ENCODE measurements around the gene PARVB. TPM values are rescaled to one million over a fixed set of nuclear protein-coding genes. Genes with fewer than 3 reads are reported as not detected.

PARVB gene
- total RNA-seq, 1 donor = 23.3 TPM

- Histone ChIP-seq H3K9me3 (ENCODE audit: low read depth, low read length) (peaks cover 13% of the 10 kb centered on the region), H3K4me1 (ENCODE audit: insufficient read depth, low read length) (peaks cover 3% of the 10 kb centered on the region), H3K27me3 (ENCODE audit: insufficient read depth, low read length) (no peaks in the 10 kb centered on the region), H3K4me3 (ENCODE audit: low read length) (no peak overlapping the region)
Measured at GRCh38 chr22:44128958-44129618, 105.0 kb downstream of the PARVB start.

GRCh38 chr22:44129619-44129976 is 105.5 kb downstream of the PARVB start:
- Histone ChIP-seq H3K4me3 (ENCODE audit: low read length) (no peak overlapping the region), H3K4me1 (ENCODE audit: insufficient read depth, low read length) (peaks cover 3% of the 10 kb centered on the region), H3K27me3 (ENCODE audit: insufficient read depth, low read length) (no peaks in the 10 kb centered on the region), H3K9me3 (ENCODE audit: low read depth, low read length) (peaks cover 13% of the 10 kb centered on the region)

- no peaks in the 10 kb centered on the region for H3K27me3 ChIP-seq (ENCODE audit: insufficient read depth, low read length)
- no peak overlapping the region for H3K4me3 ChIP-seq (ENCODE audit: low read length)
- peaks cover 13% of the 10 kb centered on the region for H3K9me3 ChIP-seq (ENCODE audit: low read depth, low read length)
- H3K4me1 ChIP-seq (ENCODE audit: insufficient read depth, low read length) = peaks cover 3% of the 10 kb centered on the region
Measured at GRCh38 chr22:44130076-44130711, 106.1 kb downstream of the PARVB start.

GRCh38 chr22:44131412-44131811 is 107.3 kb downstream of the PARVB start:
- H3K9me3 ChIP-seq (ENCODE audit: low read depth, low read length) = peaks cover 9% of the 10 kb centered on the region

GRCh38 chr22:44131989-44132685 is 108.0 kb downstream of the PARVB start:
- H3K9me3 ChIP-seq (ENCODE audit: low read depth, low read length) = peaks cover 2% of the 10 kb centered on the region
- H3K4me3 ChIP-seq (ENCODE audit: low read length) = no peak overlapping the region
- H3K27me3 ChIP-seq (ENCODE audit: insufficient read depth, low read length) = no peaks in the 10 kb centered on the region
- H3K4me1 ChIP-seq (ENCODE audit: insufficient read depth, low read length) = peaks cover 3% of the 10 kb centered on the region

More at GRCh38 chr22:44131412-44131811, 107.3 kb downstream of the PARVB start:
- H3K4me1 ChIP-seq (ENCODE audit: insufficient read depth, low read length) = peaks cover 3% of the 10 kb centered on the region
- H3K27me3 ChIP-seq (ENCODE audit: insufficient read depth, low read length) = no peaks in the 10 kb centered on the region
- H3K4me3 ChIP-seq (ENCODE audit: low read length) = no peak overlapping the region

- no peaks in the 10 kb centered on the region for H3K27me3 ChIP-seq (ENCODE audit: insufficient read depth, low read length)
- no peaks in the 10 kb centered on the region for H3K4me1 ChIP-seq (ENCODE audit: insufficient read depth, low read length)
- no peak overlapping the region for H3K4me3 ChIP-seq (ENCODE audit: low read length)
- H3K9me3 ChIP-seq (ENCODE audit: low read depth, low read length) = no peaks in the 10 kb centered on the region
Measured at GRCh38 chr22:44132724-44133123, 108.6 kb downstream of the PARVB start.

GRCh38 chr22:44133161-44133560 is 109.1 kb downstream of the PARVB start:
- Histone ChIP-seq H3K9me3 (ENCODE audit: low read depth, low read length) (no peaks in the 10 kb centered on the region), H3K4me3 (ENCODE audit: low read length) (no peak overlapping the region), H3K4me1 (ENCODE audit: insufficient read depth, low read length) (no peaks in the 10 kb centered on the region), H3K27me3 (ENCODE audit: insufficient read depth, low read length) (no peaks in the 10 kb centered on the region)

- no peaks in the 10 kb centered on the region for H3K9me3 ChIP-seq (ENCODE audit: low read depth, low read length)
Measured at GRCh38 chr22:44133901-44134571, 109.9 kb downstream of the PARVB start.

GRCh38 chr22:44136112-44136511 is 112.0 kb downstream of the PARVB start:
- Histone ChIP-seq H3K4me3 (ENCODE audit: low read length) (no peak overlapping the region), H3K4me1 (ENCODE audit: insufficient read depth, low read length) (no peaks in the 10 kb centered on the region), H3K27me3 (ENCODE audit: insufficient read depth, low read length) (no peaks in the 10 kb centered on the region), H3K9me3 (ENCODE audit: low read depth, low read length) (no peaks in the 10 kb centered on the region)

More at GRCh38 chr22:44133901-44134571, 109.9 kb downstream of the PARVB start:
- Histone ChIP-seq H3K4me3 (ENCODE audit: low read length) (no peak overlapping the region), H3K27me3 (ENCODE audit: insufficient read depth, low read length) (no peaks in the 10 kb centered on the region), H3K4me1 (ENCODE audit: insufficient read depth, low read length) (no peaks in the 10 kb centered on the region)

- Histone ChIP-seq H3K4me1 (ENCODE audit: insufficient read depth, low read length) (no peaks in the 10 kb centered on the region), H3K9me3 (ENCODE audit: low read depth, low read length) (no peaks in the 10 kb centered on the region), H3K27me3 (ENCODE audit: insufficient read depth, low read length) (no peaks in the 10 kb centered on the region), H3K4me3 (ENCODE audit: low read length) (no peak overlapping the region)
Measured at GRCh38 chr22:44136786-44137185, 112.7 kb downstream of the PARVB start.

GRCh38 chr22:44137415-44137814 is 113.3 kb downstream of the PARVB start:
- Histone ChIP-seq H3K9me3 (ENCODE audit: low read depth, low read length) (no peaks in the 10 kb centered on the region), H3K4me1 (ENCODE audit: insufficient read depth, low read length) (no peaks in the 10 kb centered on the region), H3K4me3 (ENCODE audit: low read length) (no peak overlapping the region), H3K27me3 (ENCODE audit: insufficient read depth, low read length) (no peaks in the 10 kb centered on the region)

- Histone ChIP-seq H3K4me1 (ENCODE audit: insufficient read depth, low read length) (no peaks in the 10 kb centered on the region), H3K9me3 (ENCODE audit: low read depth, low read length) (no peaks in the 10 kb centered on the region), H3K4me3 (ENCODE audit: low read length) (no peak overlapping the region), H3K27me3 (ENCODE audit: insufficient read depth, low read length) (no peaks in the 10 kb centered on the region)
Measured at GRCh38 chr22:44139773-44140172, 115.7 kb downstream of the PARVB start.

- no peaks in the 10 kb centered on the region for H3K4me1 ChIP-seq (ENCODE audit: insufficient read depth, low read length)
- H3K27me3 ChIP-seq (ENCODE audit: insufficient read depth, low read length) = no peaks in the 10 kb centered on the region
- no peak overlapping the region for H3K4me3 ChIP-seq (ENCODE audit: low read length)
- no peaks in the 10 kb centered on the region for H3K9me3 ChIP-seq (ENCODE audit: low read depth, low read length)
Measured at GRCh38 chr22:44142421-44143104, 118.5 kb downstream of the PARVB start.

- Histone ChIP-seq H3K9me3 (ENCODE audit: low read depth, low read length) (no peaks in the 10 kb centered on the region), H3K4me1 (ENCODE audit: insufficient read depth, low read length) (no peaks in the 10 kb centered on the region), H3K27me3 (ENCODE audit: insufficient read depth, low read length) (no peaks in the 10 kb centered on the region), H3K4me3 (ENCODE audit: low read length) (no peak overlapping the region)
Measured at GRCh38 chr22:44143105-44143474, 119.0 kb downstream of the PARVB start.

- Histone ChIP-seq H3K4me1 (ENCODE audit: insufficient read depth, low read length) (no peaks in the 10 kb centered on the region), H3K27me3 (ENCODE audit: insufficient read depth, low read length) (no peaks in the 10 kb centered on the region), H3K9me3 (ENCODE audit: low read depth, low read length) (no peaks in the 10 kb centered on the region), H3K4me3 (ENCODE audit: low read length) (no peak overlapping the region)
Measured at GRCh38 chr22:44143579-44143978, 119.5 kb downstream of the PARVB start.
